Body of pancreas (tissue), 4 donors: ENCODE data around the gene AQP12B. TPM values are rescaled to one million over a fixed set of nuclear protein-coding genes. Genes with fewer than 3 reads are reported as not detected.

ENCODE experiments used
- ATAC-seq: fragments of 150-250 bp; one replicate; pipeline ENCODE4 v1.9.1; 2016
- DNase-seq, 4 donors: peaks; one replicate each; pipeline ENCODE4 v3.0.0-alpha.2; 2019
- H3K27ac ChIP-seq, 4 donors: fragments of 200-600 bp; sonication (generic); 1 replicate in 3 of 4; 2 replicates in 1 of 4; pipeline versions ENCODE4 v1.5.1 to v1.6.1; 2016 to 2019; ENCODE audit warnings: mild to moderate bottlenecking in 1 of 4, mixed read lengths in 1 of 4, moderate library complexity in 1 of 4
- H3K27me3 ChIP-seq, 2 donors: fragments of 200-600 bp; sonication (generic); one replicate each; pipeline ENCODE4 v1.6.0; 2016; ENCODE audit warnings: mild to moderate bottlenecking in 1 of 2
- H3K36me3 ChIP-seq, 2 donors: fragments of 200-600 bp; sonication (generic); replicated peaks in 1 of 2; 2 replicates each; pipeline ENCODE4 v1.5.1; 2016; ENCODE audit warnings: low read depth in 2 of 2; ENCODE audit not compliant: insufficient read depth in 1 of 2
- H3K4me1 ChIP-seq: fragments of 200-600 bp; sonication (generic); one replicate; pipeline ENCODE4 v1.6.0; 2016
- H3K4me3 ChIP-seq, 2 donors: fragments of 200-600 bp; sonication (generic); 1 replicate in 1 of 2; 2 replicates in 1 of 2; pipeline ENCODE4 v1.5.1; 2016 to 2019
- H3K9me3 ChIP-seq, 3 donors: fragments of 200-600 bp; sonication (generic); 1 replicate in 2 of 3; 2 replicates in 1 of 3; pipeline ENCODE4 v1.5.1; 2016
- POLR2A ChIP-seq, 3 donors: fragments of 450-650 bp; IDR thresholded peaks; one replicate each; pipeline ENCODE4 v1.6.1; 2016; ENCODE audit warnings: antibody characterized with exemption in 3 of 3, mild to moderate bottlenecking in 2 of 3
- WGBS, 2 donors: methylation state at CpG; one replicate each; pipeline ENCODE4 v1.1.5; 2017; 5-methylcytosine and 5-hydroxymethylcytosine counted together
- intact Hi-C: fragments of 100-400 bp; cut with DNase I; formaldehyde crosslinking; loops from one replicate; pipeline ENCODE4 v1.15.1; 2023
- total RNA-seq, 2 donors: library from RNA; depleted of rRNA; stranded (reverse); fragments of >200 nt; gene quantifications; one replicate each; pipeline ENCODE4 v1.1.0, GENCODE V29; 2016
- TF ChIP-seq, protein P1 (sequence below), 7 experiments: fragments of 450-650 bp in 4 of 7; fragments of 200-600 bp in 3 of 7; sonication (generic) in 3 of 7; IDR thresholded peaks; one replicate each; pipeline ENCODE4 v1.5.1; 2016 to 2019; ENCODE audit warnings: antibody characterized with exemption in 7 of 7

Gene AQP12B
- total RNA-seq, 2 donors from 2014 or later = 328 to 392 TPM

- Histone ChIP-seq H3K4me3 (no peak overlapping the region), H3K27me3 (peaks cover 0 to 6% of the 10 kb centered on the region in 2 donors), H3K9me3 (no peaks in the 10 kb centered on the region), H3K27ac (no peak overlapping the region), H3K36me3 (no peaks in the 10 kb centered on the region), H3K4me1 (no peaks in the 10 kb centered on the region)
- intact Hi-C loops = no loop called here
- ATAC-seq (no peak), DNase-seq (no peak)
- TF ChIP-seq, protein P1, sequence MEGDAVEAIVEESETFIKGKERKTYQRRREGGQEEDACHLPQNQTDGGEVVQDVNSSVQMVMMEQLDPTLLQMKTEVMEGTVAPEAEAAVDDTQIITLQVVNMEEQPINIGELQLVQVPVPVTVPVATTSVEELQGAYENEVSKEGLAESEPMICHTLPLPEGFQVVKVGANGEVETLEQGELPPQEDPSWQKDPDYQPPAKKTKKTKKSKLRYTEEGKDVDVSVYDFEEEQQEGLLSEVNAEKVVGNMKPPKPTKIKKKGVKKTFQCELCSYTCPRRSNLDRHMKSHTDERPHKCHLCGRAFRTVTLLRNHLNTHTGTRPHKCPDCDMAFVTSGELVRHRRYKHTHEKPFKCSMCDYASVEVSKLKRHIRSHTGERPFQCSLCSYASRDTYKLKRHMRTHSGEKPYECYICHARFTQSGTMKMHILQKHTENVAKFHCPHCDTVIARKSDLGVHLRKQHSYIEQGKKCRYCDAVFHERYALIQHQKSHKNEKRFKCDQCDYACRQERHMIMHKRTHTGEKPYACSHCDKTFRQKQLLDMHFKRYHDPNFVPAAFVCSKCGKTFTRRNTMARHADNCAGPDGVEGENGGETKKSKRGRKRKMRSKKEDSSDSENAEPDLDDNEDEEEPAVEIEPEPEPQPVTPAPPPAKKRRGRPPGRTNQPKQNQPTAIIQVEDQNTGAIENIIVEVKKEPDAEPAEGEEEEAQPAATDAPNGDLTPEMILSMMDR (IDR thresholded peaks at IDR 0.05) = no peak
- TF ChIP-seq POLR2A (IDR thresholded peaks at IDR 0.05) = no peak
- 83 to 84% methylated on average over 11 to 13 of the region's 13 CpGs for WGBS, 2 donors
Measured at GRCh38 chr2:240650254-240650965, 32.3 kb downstream of the AQP12B start.

- Histone ChIP-seq H3K4me3 (no peak overlapping the region), H3K9me3 (no peaks in the 10 kb centered on the region), H3K27me3 (peaks cover 0 to 6% of the 10 kb centered on the region in 2 donors), H3K4me1 (no peaks in the 10 kb centered on the region), H3K27ac (no peak overlapping the region), H3K36me3 (no peaks in the 10 kb centered on the region)
- TF ChIP-seq, protein P1 (IDR thresholded peaks at IDR 0.05) = no peak
- TF ChIP-seq POLR2A (IDR thresholded peaks at IDR 0.05) = no peak
- 53 to 54% methylated on average over 7 of the region's 7 CpGs for WGBS, 2 donors
- ATAC-seq (no peak), DNase-seq (no peak)
- intact Hi-C loops = no loop called here
Measured at GRCh38 chr2:240649331-240649730, 33.4 kb downstream of the AQP12B start.

- Histone ChIP-seq H3K4me3 (no peak overlapping the region), H3K4me1 (no peaks in the 10 kb centered on the region), H3K9me3 (no peaks in the 10 kb centered on the region), H3K27me3 (peaks cover 0 to 6% of the 10 kb centered on the region in 2 donors), H3K36me3 (no peaks in the 10 kb centered on the region), H3K27ac (no peak overlapping the region)
- TF ChIP-seq POLR2A (IDR thresholded peaks at IDR 0.05) = no peak
- TF ChIP-seq, protein P1 (IDR thresholded peaks at IDR 0.05) = no peak
- intact Hi-C loops = no loop called here
- DNase-seq (no peak), ATAC-seq (no peak)
- WGBS, 2 donors = 28 to 41% methylated on average over 18 to 19 of the region's 19 CpGs
Measured at GRCh38 chr2:240648650-240649275, 33.9 kb downstream of the AQP12B start.

DNA sequence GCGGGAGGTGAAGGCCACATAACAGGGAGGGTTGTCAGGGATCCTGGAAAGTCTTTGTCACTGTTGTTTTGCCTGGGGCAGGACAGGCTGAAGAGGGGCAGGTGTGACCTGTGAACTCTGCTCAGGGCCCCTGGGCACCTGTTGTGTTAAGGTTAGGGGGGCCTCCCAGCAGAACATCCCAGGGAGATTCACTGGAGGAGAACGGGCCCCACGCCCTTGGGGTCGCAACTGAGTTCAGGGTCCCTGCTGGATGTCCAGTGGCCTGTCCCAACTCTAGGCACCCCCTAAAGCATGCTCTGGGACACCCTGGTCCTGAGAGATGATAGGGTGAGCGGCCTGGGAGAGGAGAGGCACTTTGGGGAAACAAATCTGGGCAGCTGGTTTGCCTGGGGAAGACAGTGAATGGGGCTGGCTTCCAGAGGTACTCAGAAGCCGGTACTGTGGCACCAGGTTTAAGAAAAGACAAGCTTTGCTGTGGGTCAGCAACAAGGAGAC is 34.5 kb downstream of the AQP12B start:
- intact Hi-C loops = no loop called here
- H3K4me3 ChIP-seq = no peak overlapping the region
- ATAC-seq (no peak), DNase-seq (no peak)
- no peaks in the 10 kb centered on the region for H3K4me1 ChIP-seq
- H3K9me3 ChIP-seq = no peaks in the 10 kb centered on the region
- no peak for TF ChIP-seq POLR2A (IDR thresholded peaks at IDR 0.05)
- TF ChIP-seq, protein P1 (IDR thresholded peaks at IDR 0.05) = no peak
- no peaks in the 10 kb centered on the region for H3K36me3 ChIP-seq
- WGBS, 2 donors = 76 to 84% methylated on average over 5 to 6 of the region's 6 CpGs
- H3K27me3 ChIP-seq = peaks cover 0 to 6% of the 10 kb centered on the region in 2 donors
- no peak overlapping the region for H3K27ac ChIP-seq
